Measurements from ENCODE around the gene MCRS1.

- TF ChIP-seq CTCF (conservative IDR thresholded peaks at IDR 0.05; ENCODE audit: low read depth in 2 of 2), result no peak
- no peak for TF ChIP-seq JUNB (IDR thresholded peaks at IDR 0.05; ENCODE audit: unreplicated experiment)
- no peak for TF ChIP-seq EZH2 (IDR thresholded peaks at IDR 0.05; ENCODE audit: low read depth, unreplicated experiment)
- no peak for TF ChIP-seq STAT1 (IDR thresholded peaks at IDR 0.05; ENCODE audit: unreplicated experiment)
- TF ChIP-seq EZH2phosphoT487 (IDR thresholded peaks at IDR 0.05; ENCODE audit: unreplicated experiment), result no peak
- TF ChIP-seq POLR2AphosphoS5 (IDR thresholded peaks at IDR 0.05; ENCODE audit: low read depth), result no peak
- TF ChIP-seq ETS1 (IDR thresholded peaks at IDR 0.05), result no peak
- TF ChIP-seq ZNF331 (CRISPR knock-in tag; IDR thresholded peaks at IDR 0.05; ENCODE audit: low read depth), result no peak
- TF ChIP-seq REST (IDR thresholded peaks at IDR 0.05; ENCODE audit: unreplicated experiment), result no peak
Measured at GRCh38 chr12:49557187-49557916, 10.6 kb downstream of the MCRS1 start.
